DMS153 treated with DMSO at 0.1 percent for 48 hours (cell line): ENCODE measurements around the gene FAS.
A peak's percentile ranks its signal among the peaks of the same experiment; 100 is the strongest.

ENCODE experiments used
- DNase-seq: peaks from one replicate; lab custom pipeline; 2025; ENCODE audit not compliant: unreplicated experiment; lab: John Stamatoyannopoulos, UW

The FAS gene

DNA sequence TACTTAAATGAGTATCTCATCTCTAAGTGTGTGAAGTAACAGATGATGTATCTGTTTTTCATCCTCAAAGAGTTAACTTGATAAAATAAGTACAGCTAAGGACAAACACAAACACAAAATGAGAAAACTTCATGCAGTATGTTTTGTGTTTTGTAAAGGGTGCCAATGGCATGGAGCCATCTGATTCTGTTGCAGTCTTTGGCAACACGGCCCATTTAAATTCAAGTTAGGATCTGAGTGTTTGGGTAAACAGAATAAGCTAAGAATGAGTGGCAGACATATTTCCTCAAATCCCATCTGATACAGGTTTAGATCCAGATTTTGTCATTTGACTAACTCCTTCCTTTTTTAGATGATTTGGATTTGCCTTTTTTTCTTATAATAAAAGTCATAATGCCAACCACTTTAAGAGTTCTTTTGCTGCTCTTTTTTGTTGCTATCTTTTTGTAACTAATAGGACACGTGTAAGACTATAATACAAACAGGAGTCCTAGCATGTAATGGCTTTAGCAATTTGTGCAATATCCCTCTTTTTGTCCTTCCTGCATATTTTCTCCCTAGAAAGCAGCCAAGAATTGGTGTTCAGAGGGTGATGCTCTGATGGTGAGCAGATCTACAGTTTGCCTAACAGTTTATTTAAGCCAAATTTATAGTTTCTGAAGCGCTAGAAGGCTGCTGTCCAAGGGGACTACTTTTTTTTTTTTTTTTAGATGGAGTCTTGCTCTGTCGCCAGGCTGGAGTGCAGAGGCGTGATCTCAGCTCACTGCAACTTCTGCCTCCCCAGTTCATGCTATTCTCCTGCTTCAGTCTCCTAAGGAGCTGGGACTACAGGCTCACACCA, 19.2 kb upstream of the FAS start:
- no peak for DNase-seq

DNA sequence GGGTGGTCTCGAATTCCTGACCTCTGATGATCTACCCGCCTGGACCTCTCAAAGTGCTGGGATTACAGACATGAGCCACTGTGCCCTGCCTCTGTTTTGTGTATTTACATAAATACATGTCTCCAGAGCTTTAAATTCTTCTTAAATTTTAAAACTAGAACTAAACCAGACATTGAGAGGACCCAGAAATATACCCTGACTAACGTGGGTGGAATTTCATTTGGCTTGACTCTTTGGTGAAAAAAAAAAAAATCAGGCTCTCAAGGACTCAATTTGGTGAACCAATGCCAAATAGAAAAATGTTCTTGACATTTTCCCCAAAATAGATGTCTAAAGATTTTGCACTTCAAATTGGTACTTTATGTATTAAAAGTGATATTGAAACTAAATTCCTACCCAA, 16.6 kb upstream of the FAS start:
- no peak for DNase-seq

- DNase-seq, result no peak
Measured at GRCh38 chr10:88974446-88975376, 15.9 kb upstream of the FAS start.

DNA sequence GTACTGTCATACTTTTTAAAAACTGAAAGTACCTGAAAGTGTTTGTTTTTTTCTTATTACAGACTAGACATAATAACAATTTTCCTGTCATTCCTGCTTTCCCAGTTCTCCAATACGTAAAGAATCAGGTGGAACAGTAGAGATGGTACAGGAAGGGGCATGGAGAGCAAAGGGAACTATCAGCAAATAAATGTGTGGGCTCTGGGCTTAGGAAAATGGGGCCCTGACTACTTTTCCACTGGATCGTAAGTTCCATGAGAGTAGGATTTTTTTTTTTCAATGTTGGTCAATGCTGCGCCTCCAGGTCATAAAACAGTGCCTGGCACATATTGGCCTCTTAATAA, 15.2 kb upstream of the FAS start:
- peak; percentile 18 for DNase-seq

- DNase-seq, result no peak
Measured at GRCh38 chr10:88978463-88978862, 12.1 kb upstream of the FAS start.

DNA sequence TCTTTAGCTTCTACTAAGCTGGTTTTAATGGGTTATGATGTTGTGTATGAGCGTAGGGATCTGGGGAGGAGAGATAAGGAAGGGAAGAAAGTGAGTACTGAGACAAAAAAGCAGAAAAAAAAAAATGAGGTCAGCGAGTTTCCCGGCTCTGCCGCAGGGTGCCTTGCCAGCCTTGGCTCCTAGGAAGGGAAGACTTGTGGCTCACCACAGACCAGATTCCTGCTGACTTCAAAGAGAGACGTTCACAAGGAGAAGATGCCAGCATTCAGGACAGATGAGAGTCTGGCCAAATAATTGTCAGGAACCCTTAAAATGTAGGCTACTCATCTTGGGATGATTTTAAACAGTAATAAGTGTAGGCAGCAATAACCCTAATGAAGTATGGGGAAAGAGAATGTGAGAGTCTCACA, 11.4 kb upstream of the FAS start:
- no peak for DNase-seq

DNA sequence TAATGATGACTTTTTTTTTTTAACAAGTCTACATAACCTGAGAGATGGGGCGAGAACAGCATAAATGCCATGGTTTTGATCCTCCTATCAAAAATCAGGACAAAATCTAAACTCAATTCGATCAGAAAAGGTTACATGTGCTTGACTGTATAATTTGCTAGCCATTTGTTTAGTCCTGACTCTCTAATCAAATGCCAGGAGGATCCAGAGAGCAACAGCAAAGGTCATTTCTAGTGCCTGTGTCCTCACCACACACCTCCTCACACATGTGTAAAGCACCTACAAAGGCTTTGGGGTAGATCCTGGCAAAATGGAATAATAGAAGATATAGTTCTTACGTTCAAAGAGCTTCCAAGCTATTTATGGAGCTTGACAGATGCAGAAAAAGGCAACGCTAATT, 11.0 kb upstream of the FAS start:
- DNase-seq, result no peak

DNA sequence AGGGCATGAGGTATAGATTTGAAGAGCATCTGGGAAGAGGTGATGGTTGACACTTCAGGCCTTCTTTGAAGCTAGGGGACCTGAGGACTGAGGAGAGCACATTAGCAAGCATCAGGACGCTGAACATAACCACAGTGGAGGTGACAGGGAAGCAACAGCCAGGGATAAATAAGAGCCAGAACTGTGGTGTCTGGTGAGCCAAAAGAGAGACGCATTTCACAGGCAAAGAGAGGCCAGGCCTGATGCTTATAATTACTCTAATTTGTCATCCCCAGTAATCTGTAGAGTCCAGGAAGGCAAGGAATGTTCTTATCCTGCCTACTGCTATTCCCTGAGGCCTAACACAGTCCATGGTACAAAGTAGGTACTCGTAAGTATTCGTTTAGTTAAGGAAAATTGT, 10.4 kb upstream of the FAS start:
- DNase-seq, result no peak

DNA sequence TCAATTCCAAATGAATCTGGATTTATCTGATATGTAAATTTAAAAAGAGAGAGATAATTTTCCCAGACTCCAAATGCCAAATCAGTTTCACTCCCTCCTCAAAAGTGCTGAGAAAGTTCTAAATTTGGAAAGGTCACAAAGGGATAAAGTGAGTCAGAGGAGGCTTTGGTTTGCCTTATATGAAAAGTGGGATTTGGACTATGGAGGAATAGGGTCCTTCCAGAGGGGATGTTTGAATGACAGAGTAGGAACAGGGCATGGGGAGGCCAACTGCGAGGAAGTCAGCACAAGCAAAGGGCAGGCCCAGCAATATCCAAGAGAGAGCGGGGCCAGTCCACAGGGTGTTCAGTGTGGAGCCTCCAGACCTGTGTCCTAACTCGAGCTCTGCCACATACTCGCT, 9.8 kb upstream of the FAS start:
- DNase-seq, result no peak

GRCh38 chr10:88981435-88981834, 9.2 kb upstream of the FAS start:
- no peak for DNase-seq

DNA sequence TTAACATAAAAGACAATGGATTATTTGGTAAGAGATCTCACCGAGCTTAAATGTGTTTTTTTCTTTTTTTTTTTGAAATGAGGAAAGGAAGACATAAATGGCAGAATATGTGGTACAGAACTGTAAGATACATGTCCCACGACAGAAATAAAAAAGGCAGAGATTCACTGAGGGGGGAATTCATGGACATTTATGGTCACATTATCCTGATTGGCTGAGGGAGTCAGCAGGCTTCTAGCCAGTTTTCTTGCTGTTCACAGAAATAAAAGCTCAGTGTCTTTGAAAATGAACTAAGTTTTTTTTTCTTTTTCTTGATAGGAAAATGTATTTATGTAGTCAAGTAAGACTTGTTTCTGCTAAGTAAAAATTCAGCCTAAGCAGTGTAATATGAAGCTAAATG, 8.2 kb upstream of the FAS start:
- no peak for DNase-seq

DNA sequence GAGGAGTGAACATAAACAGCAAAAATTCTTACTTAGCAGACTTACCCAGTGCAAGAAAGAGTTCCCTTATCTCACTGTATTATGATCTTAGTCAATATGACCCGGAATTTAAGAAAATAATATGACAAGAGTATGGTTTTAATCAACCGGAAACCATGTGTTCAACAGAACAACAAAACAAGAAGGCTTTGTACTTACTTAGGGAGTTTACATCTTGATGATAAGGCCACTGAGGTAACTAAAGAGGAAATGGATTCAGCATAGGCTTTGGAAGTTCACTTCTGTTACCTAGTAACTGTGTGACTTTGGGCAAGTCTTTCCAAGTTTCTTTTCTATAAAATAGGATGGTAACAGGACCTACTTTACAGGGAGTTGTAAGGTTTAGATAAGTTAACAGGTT, 7.4 kb upstream of the FAS start:
- no peak for DNase-seq

- no peak for DNase-seq
Measured at GRCh38 chr10:88983939-88984338, 6.7 kb upstream of the FAS start.

GRCh38 chr10:88984525-88984924, 6.1 kb upstream of the FAS start:
- DNase-seq, result no peak

DNA sequence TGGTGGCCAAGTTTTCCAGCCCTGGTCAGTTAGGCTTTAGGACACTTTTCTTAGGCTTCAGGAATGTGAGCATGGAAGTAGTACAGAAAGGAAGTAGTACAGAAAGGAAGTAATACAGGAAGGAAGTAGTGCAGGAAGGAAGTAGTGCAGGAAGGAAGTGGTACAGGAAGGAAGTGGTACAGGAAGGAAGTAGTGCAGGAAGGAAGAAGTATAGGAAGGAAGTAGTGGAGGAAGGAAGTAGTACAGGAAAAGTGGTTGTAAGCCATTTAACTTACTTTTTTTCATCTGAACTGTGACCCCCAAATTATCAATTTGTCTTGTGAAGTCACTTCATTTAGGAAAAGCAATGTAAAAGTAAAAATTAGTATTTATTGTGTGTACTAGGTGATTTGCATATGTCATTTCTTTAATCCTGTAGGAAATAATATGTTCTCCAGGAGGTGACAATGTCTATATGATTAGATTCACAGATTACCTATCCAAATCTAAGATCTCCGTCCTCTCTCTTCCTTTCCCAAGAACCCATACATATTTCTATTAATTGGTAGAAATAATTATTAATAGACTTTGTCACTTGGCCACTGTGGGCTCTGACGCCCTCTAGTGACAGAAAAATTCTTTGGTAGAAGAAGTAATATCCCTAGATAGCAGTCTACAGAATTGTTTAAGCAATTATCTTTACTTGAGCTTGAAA, 3.9 kb upstream of the FAS start:
- DNase-seq, result peak; percentile 16

GRCh38 chr10:88987243-88987725, 3.3 kb upstream of the FAS start:
- DNase-seq, result no peak

GRCh38 chr10:88987840-88988239, 2.8 kb upstream of the FAS start:
- no peak for DNase-seq

DNA sequence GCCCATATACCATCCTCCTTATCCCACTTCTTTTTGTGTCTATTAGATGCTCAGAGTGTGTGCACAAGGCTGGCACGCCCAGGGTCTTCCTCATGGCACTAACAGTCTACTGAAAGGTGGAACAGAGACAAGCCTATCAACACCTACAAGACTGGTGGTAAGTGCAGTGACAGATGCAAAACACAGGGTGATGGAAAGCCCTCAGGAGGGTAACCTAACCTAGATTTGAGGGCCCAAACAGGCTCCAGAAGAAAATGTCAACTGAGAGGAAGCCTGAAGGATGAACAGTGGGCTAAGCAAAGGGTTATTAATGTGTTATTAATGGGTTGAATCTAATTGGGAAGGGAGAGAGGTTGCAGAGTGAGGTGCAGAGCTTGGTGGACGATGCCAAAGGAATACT, 1.2 kb upstream of the FAS start:
- DNase-seq, result no peak

- no peak for DNase-seq
Measured at GRCh38 chr10:88989824-88990383, 694 bp upstream of the FAS start.

- no peak for DNase-seq
Measured at GRCh38 chr10:88991161-88991898, 732 bp downstream of the FAS start.
